ENCODE data around the gene AHCYL2. TPM values are rescaled to one million over a fixed set of nuclear protein-coding genes. Genes with fewer than 3 reads are reported as not detected.

The AHCYL2 gene
- 25.6 to 28.5 TPM (median 28.4 TPM) in 3 replicates for total RNA-seq (2021)
- Bru-seq, nascent RNA, result percentile 71 among the genes with signal in this experiment
- long read RNA-seq, experiment 1, full-length matches to known transcripts, result 126 of 179 reads
- long read RNA-seq, experiment 1, partial matches to known transcripts, result 13 of 179 reads
- long read RNA-seq, experiment 1, other reads (novel, unspliced or antisense), result 40 of 179 reads
- long read RNA-seq, experiment 2, full-length matches to known transcripts, result 16 of 41 reads
- long read RNA-seq, experiment 2, partial matches to known transcripts, result 6 of 41 reads
- long read RNA-seq, experiment 2, other reads (novel, unspliced or antisense), result 19 of 41 reads
- long read RNA-seq, experiment 3, partial matches to known transcripts, result 0 of 4 reads
- long read RNA-seq, experiment 3, other reads (novel, unspliced or antisense), result 4 of 4 reads

DNA sequence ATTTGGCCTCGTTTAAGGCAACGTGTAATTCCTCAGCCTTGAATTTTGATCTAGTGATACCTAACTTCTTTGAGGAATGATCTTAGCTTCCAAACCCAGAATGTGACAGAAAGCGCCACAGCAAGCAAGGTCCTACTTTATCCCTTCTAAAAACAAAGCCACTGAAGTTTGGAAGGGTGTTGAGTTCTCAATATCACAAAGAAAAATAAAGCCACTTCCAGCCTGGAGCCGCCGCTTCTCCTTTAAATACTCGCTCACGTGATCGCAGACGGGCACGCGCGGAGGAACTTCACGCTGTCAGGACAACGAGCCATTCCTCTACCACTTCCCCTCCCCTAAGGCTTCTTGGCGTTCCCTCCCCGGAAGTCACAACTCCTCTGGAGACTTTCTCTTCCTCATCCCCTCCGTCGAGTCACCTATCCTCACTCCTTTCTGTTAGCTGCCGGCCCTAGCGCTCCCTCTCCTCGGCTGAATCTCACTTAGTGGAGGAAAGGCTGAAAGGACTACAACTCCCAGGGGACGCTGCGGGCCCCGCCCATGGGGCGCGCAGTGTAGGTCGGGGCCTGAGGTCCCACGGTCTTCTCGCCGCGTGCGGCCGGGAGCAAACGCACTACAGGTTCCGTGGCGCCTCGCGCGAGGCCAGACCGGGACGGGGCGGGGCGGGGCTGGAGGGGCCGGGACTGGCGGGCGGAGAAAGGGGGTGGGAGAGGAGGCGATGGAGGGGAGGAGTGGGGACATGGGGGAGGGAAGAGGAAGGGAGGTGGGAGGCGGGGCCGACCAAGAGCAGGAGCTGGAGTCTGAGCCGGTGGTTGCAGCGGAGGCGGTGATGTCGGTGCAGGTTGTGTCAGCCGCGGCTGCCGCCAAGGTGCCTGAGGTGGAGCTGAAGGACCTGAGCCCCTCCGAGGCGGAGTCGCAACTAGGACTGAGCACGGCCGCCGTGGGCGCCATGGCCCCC, at the start of gene AHCYL2:
AHCYL2 (plus strand) TSS at position 780 of the 955 bp plus-strand sequence.
- ChIA-PET POLR2A (interaction anchor here (0.8 to 2.2 kb wide), 6 partner anchors 34 to 209 kb away, joined by 3 to 8 read pairs (median 4); partner anchors contain the start of genes SMO and STRIP2), CTCF (interaction anchor here (0.6 to 1.7 kb wide), 11 partner anchors 11 to 383 kb away, joined by 3 to 9 read pairs (median 5); partner anchors contain the start of gene STRIP2)
- ATAC-seq, result peak; percentile 90
- Mint-ChIP-seq H3K27me3 (ENCODE audit: low read depth) (no peaks in the 10 kb centered on the region), H3K27ac (peak within 1 kb of the TSS; percentile 97), H3K4me3 (peak within 1 kb of the TSS; percentile 92), H3K36me3 (no peaks in the 10 kb centered on the region), H3K4me1 (peaks cover 22% of the 10 kb centered on the region), H3K9me3 (no peaks in the 10 kb centered on the region)
- DNase-seq (ENCODE audit: low spot score), result peak; percentile 98
- TF ChIP-seq CBFB (CRISPR knock-in tag; IDR thresholded peaks at IDR 0.05; ENCODE audit: low read depth) (no peak), TP53 (CRISPR knock-in tag; IDR thresholded peaks at IDR 0.05) (no peak), ZNF138 (CRISPR knock-in tag; conservative IDR thresholded peaks at IDR 0.05) (no peak), JAZF1 (CRISPR knock-in tag; IDR thresholded peaks at IDR 0.05) (no peak), ELF4 (CRISPR knock-in tag; IDR thresholded peaks at IDR 0.05; ENCODE audit: low read depth) (no peak), NFYB (CRISPR knock-in tag; conservative IDR thresholded peaks at IDR 0.05; ENCODE audit: low read depth) (no peak), SMAD4 (CRISPR knock-in tag; IDR thresholded peaks at IDR 0.05) (no peak), ZNF281 (CRISPR knock-in tag; IDR thresholded peaks at IDR 0.05) (no peak), ATF6 (CRISPR knock-in tag; IDR thresholded peaks at IDR 0.05) (no peak), ZNF532 (CRISPR knock-in tag; IDR thresholded peaks at IDR 0.05; ENCODE audit: borderline replicate concordance) (no peak), NFATC4 (CRISPR knock-in tag; IDR thresholded peaks at IDR 0.05) (no peak), ZNF512 (CRISPR knock-in tag; IDR thresholded peaks at IDR 0.05; ENCODE audit: borderline replicate concordance) (no peak), ZNF423 (CRISPR knock-in tag; IDR thresholded peaks at IDR 0.05) (no peak)
- TF ChIP-seq, protein P1, sequence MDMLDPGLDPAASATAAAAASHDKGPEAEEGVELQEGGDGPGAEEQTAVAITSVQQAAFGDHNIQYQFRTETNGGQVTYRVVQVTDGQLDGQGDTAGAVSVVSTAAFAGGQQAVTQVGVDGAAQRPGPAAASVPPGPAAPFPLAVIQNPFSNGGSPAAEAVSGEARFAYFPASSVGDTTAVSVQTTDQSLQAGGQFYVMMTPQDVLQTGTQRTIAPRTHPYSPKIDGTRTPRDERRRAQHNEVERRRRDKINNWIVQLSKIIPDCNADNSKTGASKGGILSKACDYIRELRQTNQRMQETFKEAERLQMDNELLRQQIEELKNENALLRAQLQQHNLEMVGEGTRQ (CRISPR knock-in tag; IDR thresholded peaks at IDR 0.05), result peak; percentile 94
- TF ChIP-seq, protein P2, sequence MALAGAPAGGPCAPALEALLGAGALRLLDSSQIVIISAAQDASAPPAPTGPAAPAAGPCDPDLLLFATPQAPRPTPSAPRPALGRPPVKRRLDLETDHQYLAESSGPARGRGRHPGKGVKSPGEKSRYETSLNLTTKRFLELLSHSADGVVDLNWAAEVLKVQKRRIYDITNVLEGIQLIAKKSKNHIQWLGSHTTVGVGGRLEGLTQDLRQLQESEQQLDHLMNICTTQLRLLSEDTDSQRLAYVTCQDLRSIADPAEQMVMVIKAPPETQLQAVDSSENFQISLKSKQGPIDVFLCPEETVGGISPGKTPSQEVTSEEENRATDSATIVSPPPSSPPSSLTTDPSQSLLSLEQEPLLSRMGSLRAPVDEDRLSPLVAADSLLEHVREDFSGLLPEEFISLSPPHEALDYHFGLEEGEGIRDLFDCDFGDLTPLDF (CRISPR knock-in tag; IDR thresholded peaks at IDR 0.05), result no peak
- TF ChIP-seq, protein P3, sequence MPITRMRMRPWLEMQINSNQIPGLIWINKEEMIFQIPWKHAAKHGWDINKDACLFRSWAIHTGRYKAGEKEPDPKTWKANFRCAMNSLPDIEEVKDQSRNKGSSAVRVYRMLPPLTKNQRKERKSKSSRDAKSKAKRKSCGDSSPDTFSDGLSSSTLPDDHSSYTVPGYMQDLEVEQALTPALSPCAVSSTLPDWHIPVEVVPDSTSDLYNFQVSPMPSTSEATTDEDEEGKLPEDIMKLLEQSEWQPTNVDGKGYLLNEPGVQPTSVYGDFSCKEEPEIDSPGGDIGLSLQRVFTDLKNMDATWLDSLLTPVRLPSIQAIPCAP (CRISPR knock-in tag; IDR thresholded peaks at IDR 0.05), result no peak
